Adrenal gland (tissue), 5 donors: ENCODE measurements around the gene IDH3G.

Experiments
- CTCF ChIP-seq, 6 experiments: fragments of 450-650 bp in 4 of 6; fragments of 200-600 bp in 2 of 6; sonication (generic) in 1 of 6; IDR thresholded peaks; 1 replicate in 5 of 6; 2 replicates in 1 of 6; pipeline versions ENCODE4 v1.5.1 to v1.8.0; 2016 to 2021; ENCODE audit warnings: antibody characterized with exemption in 6 of 6, mild to moderate bottlenecking in 2 of 6, moderate library complexity in 1 of 6
- POLR2A ChIP-seq, 2 donors: fragments of 450-650 bp; IDR thresholded peaks; one replicate each; pipeline ENCODE4 v1.6.1; 2017; ENCODE audit warnings: antibody characterized with exemption in 2 of 2, mild to moderate bottlenecking in 2 of 2, moderate library complexity in 1 of 2
- donor health status: DM: no; HTN: no; CAD: no.

- TF ChIP-seq POLR2A (IDR thresholded peaks at IDR 0.05) (no peak), CTCF (IDR thresholded peaks at IDR 0.05) (no peak)
Observed at GRCh38 chrX:153828308-153828707, 34.1 kb upstream of the IDH3G start.
